Mammary epithelial cell (primary cell): Measurements from ENCODE around the gene MTCH1.

ENCODE experiments used
- EZH2 ChIP-seq: IDR thresholded peaks from 2 replicates; pipeline ENCODE4 v1.6.1; 2012; ENCODE audit warnings: low read length, inconsistent platforms, borderline replicate concordance
- TF ChIP-seq, protein P1 (sequence below), 2 donors: IDR thresholded peaks in 1 of 2; conservative IDR thresholded peaks in 1 of 2; 2 replicates each; pipeline ENCODE4 v1.5.1; 2011 to 2012; ENCODE audit warnings: inconsistent platforms in 2 of 2, low read length in 2 of 2, mild to moderate bottlenecking in 2 of 2, control low read depth in 1 of 2, low read depth in 1 of 2; ENCODE audit not compliant: insufficient read depth in 1 of 2; ENCODE audit errors: extremely low read depth in 1 of 2

- TF ChIP-seq, protein P1, sequence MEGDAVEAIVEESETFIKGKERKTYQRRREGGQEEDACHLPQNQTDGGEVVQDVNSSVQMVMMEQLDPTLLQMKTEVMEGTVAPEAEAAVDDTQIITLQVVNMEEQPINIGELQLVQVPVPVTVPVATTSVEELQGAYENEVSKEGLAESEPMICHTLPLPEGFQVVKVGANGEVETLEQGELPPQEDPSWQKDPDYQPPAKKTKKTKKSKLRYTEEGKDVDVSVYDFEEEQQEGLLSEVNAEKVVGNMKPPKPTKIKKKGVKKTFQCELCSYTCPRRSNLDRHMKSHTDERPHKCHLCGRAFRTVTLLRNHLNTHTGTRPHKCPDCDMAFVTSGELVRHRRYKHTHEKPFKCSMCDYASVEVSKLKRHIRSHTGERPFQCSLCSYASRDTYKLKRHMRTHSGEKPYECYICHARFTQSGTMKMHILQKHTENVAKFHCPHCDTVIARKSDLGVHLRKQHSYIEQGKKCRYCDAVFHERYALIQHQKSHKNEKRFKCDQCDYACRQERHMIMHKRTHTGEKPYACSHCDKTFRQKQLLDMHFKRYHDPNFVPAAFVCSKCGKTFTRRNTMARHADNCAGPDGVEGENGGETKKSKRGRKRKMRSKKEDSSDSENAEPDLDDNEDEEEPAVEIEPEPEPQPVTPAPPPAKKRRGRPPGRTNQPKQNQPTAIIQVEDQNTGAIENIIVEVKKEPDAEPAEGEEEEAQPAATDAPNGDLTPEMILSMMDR (conservative IDR thresholded peaks at IDR 0.05 in 1 of 2, IDR thresholded peaks at IDR 0.05 in 1 of 2; ENCODE audit: extremely low read depth in 1 of 2, insufficient read depth in 1 of 2, low read depth in 1 of 2, low read length in 2 of 2) = no peak
- TF ChIP-seq EZH2 = no peak
Measured at GRCh38 chr6:37016995-37017394, 31.0 kb upstream of the MTCH1 start.
